ENCODE results near the gene SLIT3.

SLIT3 gene

DNA sequence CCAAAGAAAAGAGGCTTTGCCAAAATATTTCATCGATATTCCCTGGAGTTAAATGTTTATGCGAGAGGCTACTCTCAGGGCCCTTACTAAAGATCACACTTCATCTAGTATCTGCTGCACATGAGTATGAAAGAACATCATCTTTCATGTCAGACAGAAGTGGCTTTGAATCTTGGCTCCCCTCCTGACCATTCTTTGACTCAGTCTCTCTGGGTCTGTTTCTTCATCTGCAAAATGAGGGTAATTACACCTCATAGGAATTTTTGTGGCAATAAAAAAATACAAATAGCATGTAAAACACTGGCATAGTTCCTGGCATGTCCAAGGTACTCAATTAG is 58.1 kb downstream of the SLIT3 start:
- TF ChIP-seq, protein P1, sequence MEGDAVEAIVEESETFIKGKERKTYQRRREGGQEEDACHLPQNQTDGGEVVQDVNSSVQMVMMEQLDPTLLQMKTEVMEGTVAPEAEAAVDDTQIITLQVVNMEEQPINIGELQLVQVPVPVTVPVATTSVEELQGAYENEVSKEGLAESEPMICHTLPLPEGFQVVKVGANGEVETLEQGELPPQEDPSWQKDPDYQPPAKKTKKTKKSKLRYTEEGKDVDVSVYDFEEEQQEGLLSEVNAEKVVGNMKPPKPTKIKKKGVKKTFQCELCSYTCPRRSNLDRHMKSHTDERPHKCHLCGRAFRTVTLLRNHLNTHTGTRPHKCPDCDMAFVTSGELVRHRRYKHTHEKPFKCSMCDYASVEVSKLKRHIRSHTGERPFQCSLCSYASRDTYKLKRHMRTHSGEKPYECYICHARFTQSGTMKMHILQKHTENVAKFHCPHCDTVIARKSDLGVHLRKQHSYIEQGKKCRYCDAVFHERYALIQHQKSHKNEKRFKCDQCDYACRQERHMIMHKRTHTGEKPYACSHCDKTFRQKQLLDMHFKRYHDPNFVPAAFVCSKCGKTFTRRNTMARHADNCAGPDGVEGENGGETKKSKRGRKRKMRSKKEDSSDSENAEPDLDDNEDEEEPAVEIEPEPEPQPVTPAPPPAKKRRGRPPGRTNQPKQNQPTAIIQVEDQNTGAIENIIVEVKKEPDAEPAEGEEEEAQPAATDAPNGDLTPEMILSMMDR (IDR thresholded peaks at IDR 0.05; ENCODE audit: insufficient read depth, missing control alignments): no peak
- DNase-seq (ENCODE audit: insufficient read length, low spot score) (no peak), FAIRE-seq (no peak)

DNA sequence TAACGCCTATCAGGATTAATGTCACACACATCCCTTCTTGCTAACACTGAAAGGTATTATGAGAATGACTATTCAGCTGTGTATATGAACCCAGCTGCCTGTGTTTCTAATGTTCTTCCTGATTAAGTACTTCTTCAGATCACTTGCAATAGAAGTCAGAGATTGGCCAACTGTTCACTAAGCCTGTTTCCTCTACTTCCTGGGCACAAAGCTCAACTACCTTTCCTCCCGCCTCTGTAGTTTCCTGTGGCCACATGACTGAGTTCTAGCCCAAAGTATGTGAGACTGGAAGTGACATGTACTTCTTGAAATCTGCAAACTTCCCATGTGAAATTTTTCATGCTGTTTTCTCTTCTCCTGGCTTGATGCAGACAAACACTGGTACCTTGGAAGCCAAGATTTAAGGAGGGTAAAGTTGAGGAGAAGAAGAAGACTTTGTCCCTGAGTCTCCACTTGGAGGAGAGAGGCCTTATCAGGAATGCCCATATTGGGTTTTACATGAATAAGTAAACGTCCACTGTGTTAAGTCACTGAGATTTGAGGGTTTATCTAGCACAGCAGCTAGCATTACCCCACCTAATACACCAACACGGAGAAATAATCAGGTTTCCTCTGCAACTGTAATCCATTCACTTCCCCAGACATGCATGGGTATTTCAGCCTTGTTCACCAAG is 58.6 kb downstream of the SLIT3 start:
- no peak for DNase-seq (ENCODE audit: insufficient read length, low spot score)
- TF ChIP-seq, protein P1 (IDR thresholded peaks at IDR 0.05; ENCODE audit: insufficient read depth, missing control alignments): no peak
- FAIRE-seq: no peak

DNA sequence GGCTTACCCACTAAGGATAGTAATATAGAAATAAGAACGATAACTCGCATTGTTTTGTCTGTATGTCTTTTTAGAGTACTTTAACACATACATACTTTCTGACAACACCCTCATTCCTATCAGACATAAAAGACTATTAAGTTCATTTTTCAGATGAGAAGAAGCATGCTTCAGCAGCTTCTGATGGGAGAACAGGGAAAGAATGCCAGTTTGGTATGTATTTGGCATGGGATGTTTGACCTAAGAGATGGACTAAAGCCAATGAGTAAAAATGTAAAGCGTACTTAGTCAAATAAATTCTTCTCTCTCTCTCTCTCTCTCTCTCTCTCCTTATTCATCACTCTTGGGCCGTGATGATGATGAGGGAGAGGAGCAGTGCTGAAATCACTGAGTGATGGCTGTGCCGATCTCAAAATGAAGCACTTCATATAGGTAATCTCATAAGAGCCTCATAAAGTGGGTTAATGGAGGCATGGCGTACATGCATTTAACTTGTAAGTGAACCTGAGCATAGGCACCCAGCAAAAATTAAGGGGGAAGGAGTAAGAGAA is 71.5 kb downstream of the SLIT3 start:
- FAIRE-seq (no peak), DNase-seq (ENCODE audit: insufficient read length, low spot score) (no peak)
- TF ChIP-seq, protein P1 (IDR thresholded peaks at IDR 0.05; ENCODE audit: insufficient read depth, missing control alignments): no peak

DNA sequence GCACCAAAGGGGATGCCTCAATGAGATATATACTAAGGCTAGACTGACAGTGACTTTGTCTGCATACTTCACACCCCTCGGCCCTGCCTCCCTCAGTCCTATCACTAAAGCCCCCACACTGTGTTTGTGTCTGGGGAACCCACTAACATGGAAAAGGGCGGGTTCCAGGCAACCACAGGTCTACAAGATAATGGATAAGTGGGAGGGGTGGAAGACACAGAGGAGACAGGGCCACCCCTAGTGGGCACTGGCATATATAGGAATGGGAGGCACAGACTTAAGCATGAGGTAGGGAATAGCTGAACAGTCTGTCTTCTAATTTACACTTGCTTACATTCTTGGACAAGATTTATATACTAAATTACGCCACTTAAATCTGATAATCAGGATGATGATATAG is 74.0 kb downstream of the SLIT3 start:
- TF ChIP-seq, protein P1 (IDR thresholded peaks at IDR 0.05; ENCODE audit: insufficient read depth, missing control alignments): peak; percentile 18
- no peak for FAIRE-seq
- no peak for DNase-seq (ENCODE audit: insufficient read length, low spot score)

DNA sequence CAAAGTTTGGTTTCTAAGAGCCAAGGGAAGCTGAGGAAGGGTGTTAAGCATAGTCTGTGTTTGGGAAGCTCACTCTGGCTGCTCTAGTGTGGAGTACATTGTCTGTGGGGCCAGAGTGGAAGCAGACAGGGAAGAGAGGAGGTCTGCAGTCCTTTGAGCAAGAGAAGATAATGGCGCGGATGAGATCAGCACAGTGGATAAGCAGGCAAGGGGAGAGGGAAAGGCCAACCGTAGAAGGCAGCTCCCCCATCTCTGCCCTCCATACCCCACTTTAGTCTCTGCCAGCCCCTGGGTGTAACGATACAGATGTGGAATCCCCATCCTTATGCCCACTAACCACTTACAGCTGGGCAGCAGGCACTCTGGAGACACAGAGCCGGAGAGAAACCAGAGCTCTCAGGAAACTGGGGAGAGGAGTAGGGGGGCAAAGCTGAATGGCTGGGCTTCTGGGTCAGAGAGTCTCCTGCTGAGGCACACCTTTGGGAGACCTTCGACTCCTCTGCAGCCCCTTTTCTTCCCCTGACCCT is 75.0 kb downstream of the SLIT3 start:
- TF ChIP-seq, protein P1 (IDR thresholded peaks at IDR 0.05; ENCODE audit: insufficient read depth, missing control alignments): no peak
- FAIRE-seq: no peak

DNA sequence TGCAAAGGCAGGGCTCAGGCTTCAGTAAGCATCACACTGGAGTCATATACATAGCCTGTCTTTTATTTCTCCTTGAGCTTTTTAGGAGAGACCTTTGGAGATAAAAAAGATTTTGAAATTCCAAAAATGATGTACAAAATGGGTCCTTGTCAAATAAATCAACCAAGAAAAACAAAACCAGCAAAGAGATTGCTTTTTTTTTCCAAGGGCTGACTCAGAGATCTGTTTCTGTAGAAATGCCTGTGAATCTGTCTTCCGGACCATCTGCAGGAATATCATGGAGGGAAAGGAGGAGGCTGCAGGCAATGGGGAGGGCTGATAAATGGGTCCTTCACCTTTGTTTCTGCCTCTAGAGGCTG is 77.4 kb downstream of the SLIT3 start:
- no peak for FAIRE-seq
- TF ChIP-seq, protein P1 (IDR thresholded peaks at IDR 0.05; ENCODE audit: insufficient read depth, missing control alignments): no peak
- DNase-seq (ENCODE audit: insufficient read length, low spot score): no peak

More for the DNA sequence above, 75.0 kb downstream of the SLIT3 start:
- no peak for DNase-seq (ENCODE audit: insufficient read length, low spot score)

DNA sequence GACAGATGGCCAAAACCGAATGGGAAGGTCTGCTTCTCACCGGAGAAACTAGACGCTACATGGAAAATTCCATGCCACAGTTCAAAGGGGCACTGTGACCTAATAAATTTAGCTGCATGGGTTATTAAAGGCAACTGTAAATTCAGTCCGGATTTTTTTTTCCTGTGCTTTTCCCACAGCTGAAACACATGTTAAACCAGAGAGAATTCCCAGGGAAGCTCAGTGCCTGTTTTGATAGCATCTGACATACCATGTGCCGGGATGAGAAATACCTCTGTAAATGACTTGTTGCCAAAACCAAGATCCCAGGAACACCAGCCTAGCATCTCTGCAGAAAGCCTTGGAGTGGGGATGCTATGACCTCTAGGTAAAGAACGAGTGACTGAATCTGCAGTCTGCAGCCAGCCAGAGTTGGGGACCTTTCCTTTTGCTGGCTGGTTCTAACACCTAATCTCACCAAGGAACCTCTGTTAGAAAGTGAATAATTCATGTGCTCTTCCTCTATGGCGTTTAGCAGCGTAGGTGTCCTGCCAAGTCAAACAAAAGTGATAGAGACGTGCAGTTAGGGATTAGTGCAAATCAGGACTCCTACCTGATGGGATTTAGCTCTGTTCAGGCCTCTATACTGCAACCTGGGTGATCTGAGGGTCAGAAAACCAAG is 77.9 kb downstream of the SLIT3 start:
- DNase-seq (ENCODE audit: insufficient read length, low spot score) (no peak), FAIRE-seq (no peak)
- TF ChIP-seq, protein P1 (IDR thresholded peaks at IDR 0.05; ENCODE audit: insufficient read depth, missing control alignments): no peak

All from D721Med (cell line).